ENCODE measurements around the gene MACROD2. TPM values are rescaled to one million over a fixed set of nuclear protein-coding genes. Genes with fewer than 3 reads are reported as not detected.

MACROD2 gene
- total and polyA plus RNA-seq, 2 experiments from 2014 or later, result 2.8 to 4.3 TPM

DNA sequence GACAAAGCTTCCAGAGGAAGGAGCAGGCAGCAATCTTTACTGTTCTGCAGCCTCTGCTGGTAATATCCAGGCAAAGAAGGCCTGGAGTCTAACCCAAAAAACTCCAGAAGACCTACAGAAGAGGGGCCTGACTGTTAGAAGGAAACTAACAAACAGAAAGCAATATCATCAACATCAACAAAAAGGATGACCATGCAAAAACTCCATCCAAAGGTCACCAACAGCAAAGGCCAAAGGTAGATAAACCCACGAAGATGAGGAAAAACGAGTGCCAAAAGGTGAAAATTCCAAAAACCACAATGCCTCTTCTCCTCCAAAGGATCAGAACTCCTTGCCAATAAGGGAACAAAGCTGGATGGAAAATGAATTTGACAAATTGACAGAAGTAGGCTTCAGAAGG, 811.9 kb downstream of the MACROD2 start:
- peaks cover 8% of the 10 kb centered on the region for H3K27me3 Mint-ChIP-seq (ENCODE audit: insufficient read depth, low read depth, poor library complexity)

More for the DNA sequence above, 811.9 kb downstream of the MACROD2 start:
- H3K36me3 ChIP-seq (ENCODE audit: insufficient read depth), result no peaks in the 10 kb centered on the region
- Mint-ChIP-seq H3K9me3 (peaks cover 49% of the 10 kb centered on the region), H3K36me3 (ENCODE audit: low read depth) (peaks cover 8% of the 10 kb centered on the region), H3K4me3 (no peak overlapping the region), H3K4me1 (no peaks in the 10 kb centered on the region), H3K27ac (no peak overlapping the region)
- H3K4me3 ChIP-seq, result no peak overlapping the region
- H3F3A ChIP-seq (replicated peaks; ENCODE audit: low read depth), result no peaks in the 10 kb centered on the region
- H3K27ac ChIP-seq (ENCODE audit: low read depth), result no peak overlapping the region
- H4K20me1 ChIP-seq (replicated peaks; ENCODE audit: insufficient read depth), result no peaks in the 10 kb centered on the region
- DNase-seq (ENCODE audit: low spot score), result no peak
- H2AFZ ChIP-seq, result no peak overlapping the region
- no peaks in the 10 kb centered on the region for H3K79me2 ChIP-seq (replicated peaks; ENCODE audit: insufficient read depth)
- TF ChIP-seq, protein P1, sequence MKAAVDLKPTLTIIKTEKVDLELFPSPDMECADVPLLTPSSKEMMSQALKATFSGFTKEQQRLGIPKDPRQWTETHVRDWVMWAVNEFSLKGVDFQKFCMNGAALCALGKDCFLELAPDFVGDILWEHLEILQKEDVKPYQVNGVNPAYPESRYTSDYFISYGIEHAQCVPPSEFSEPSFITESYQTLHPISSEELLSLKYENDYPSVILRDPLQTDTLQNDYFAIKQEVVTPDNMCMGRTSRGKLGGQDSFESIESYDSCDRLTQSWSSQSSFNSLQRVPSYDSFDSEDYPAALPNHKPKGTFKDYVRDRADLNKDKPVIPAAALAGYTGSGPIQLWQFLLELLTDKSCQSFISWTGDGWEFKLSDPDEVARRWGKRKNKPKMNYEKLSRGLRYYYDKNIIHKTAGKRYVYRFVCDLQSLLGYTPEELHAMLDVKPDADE (IDR thresholded peaks at IDR 0.05), result no peak
- TF ChIP-seq, protein P2, sequence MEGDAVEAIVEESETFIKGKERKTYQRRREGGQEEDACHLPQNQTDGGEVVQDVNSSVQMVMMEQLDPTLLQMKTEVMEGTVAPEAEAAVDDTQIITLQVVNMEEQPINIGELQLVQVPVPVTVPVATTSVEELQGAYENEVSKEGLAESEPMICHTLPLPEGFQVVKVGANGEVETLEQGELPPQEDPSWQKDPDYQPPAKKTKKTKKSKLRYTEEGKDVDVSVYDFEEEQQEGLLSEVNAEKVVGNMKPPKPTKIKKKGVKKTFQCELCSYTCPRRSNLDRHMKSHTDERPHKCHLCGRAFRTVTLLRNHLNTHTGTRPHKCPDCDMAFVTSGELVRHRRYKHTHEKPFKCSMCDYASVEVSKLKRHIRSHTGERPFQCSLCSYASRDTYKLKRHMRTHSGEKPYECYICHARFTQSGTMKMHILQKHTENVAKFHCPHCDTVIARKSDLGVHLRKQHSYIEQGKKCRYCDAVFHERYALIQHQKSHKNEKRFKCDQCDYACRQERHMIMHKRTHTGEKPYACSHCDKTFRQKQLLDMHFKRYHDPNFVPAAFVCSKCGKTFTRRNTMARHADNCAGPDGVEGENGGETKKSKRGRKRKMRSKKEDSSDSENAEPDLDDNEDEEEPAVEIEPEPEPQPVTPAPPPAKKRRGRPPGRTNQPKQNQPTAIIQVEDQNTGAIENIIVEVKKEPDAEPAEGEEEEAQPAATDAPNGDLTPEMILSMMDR (conservative IDR thresholded peaks at IDR 0.05; ENCODE audit: low read depth in 2 of 2), result no peak
- TF ChIP-seq, protein P3, sequence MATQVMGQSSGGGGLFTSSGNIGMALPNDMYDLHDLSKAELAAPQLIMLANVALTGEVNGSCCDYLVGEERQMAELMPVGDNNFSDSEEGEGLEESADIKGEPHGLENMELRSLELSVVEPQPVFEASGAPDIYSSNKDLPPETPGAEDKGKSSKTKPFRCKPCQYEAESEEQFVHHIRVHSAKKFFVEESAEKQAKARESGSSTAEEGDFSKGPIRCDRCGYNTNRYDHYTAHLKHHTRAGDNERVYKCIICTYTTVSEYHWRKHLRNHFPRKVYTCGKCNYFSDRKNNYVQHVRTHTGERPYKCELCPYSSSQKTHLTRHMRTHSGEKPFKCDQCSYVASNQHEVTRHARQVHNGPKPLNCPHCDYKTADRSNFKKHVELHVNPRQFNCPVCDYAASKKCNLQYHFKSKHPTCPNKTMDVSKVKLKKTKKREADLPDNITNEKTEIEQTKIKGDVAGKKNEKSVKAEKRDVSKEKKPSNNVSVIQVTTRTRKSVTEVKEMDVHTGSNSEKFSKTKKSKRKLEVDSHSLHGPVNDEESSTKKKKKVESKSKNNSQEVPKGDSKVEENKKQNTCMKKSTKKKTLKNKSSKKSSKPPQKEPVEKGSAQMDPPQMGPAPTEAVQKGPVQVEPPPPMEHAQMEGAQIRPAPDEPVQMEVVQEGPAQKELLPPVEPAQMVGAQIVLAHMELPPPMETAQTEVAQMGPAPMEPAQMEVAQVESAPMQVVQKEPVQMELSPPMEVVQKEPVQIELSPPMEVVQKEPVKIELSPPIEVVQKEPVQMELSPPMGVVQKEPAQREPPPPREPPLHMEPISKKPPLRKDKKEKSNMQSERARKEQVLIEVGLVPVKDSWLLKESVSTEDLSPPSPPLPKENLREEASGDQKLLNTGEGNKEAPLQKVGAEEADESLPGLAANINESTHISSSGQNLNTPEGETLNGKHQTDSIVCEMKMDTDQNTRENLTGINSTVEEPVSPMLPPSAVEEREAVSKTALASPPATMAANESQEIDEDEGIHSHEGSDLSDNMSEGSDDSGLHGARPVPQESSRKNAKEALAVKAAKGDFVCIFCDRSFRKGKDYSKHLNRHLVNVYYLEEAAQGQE (IDR thresholded peaks at IDR 0.05; ENCODE audit: unreplicated experiment), result no peak
- no peak for TF ChIP-seq NANOG (IDR thresholded peaks at IDR 0.05; ENCODE audit: borderline replicate concordance)
- no peak for TF ChIP-seq STAT1 (IDR thresholded peaks at IDR 0.05; ENCODE audit: unreplicated experiment)
- no peak for TF ChIP-seq EZH2phosphoT487 (IDR thresholded peaks at IDR 0.05; ENCODE audit: unreplicated experiment)
- no peak for TF ChIP-seq EZH2 (IDR thresholded peaks at IDR 0.05; ENCODE audit: low read depth, unreplicated experiment)
- TF ChIP-seq ZNF331 (CRISPR knock-in tag; IDR thresholded peaks at IDR 0.05; ENCODE audit: low read depth), result no peak
- TF ChIP-seq JUNB (IDR thresholded peaks at IDR 0.05; ENCODE audit: unreplicated experiment), result no peak
- TF ChIP-seq CREB1 (CRISPR knock-in tag; IDR thresholded peaks at IDR 0.05; ENCODE audit: low read depth), result no peak
- no peaks in the 10 kb centered on the region for H3K4me1 ChIP-seq (ENCODE audit: insufficient read depth)
- H3K27me3 ChIP-seq (ENCODE audit: insufficient read depth), result no peaks in the 10 kb centered on the region
- no peak overlapping the region for H3K4me2 ChIP-seq
- ATAC-seq, result no peak
- no peaks in the 10 kb centered on the region; the same call in 1 of the 2 replicates for H3K9me2 ChIP-seq (ENCODE audit: insufficient read depth)

Measured in GM23338 (cell line).